K562 (cell line): Measurements from ENCODE around the gene ATP6V0E1. TPM values are rescaled to one million over a fixed set of nuclear protein-coding genes. Genes with fewer than 3 reads are reported as not detected.

Experiments
- BCL6 ChIP-seq: fragments of 250-450 bp; sonication (Bioruptor Pico); IDR thresholded peaks from 2 replicates; pipeline ENCODE4 v1.4.0; 2020
- ERF ChIP-seq: fragments of 450-650 bp; formaldehyde crosslinking; IDR thresholded peaks from 2 replicates; pipeline ENCODE4 v1.4.0; 2020; ENCODE audit warnings: mild to moderate bottlenecking, mixed read lengths
- ETV1 ChIP-seq: fragments of 450-650 bp; conservative IDR thresholded peaks from 2 replicates; pipeline ENCODE4 v1.6.1; 2016; ENCODE audit warnings: missing genetic modification characterization, control low read depth, low read depth, missing compliant biosample characterization
- GTF2E2 ChIP-seq: fragments of 200-800 bp; sonication (Bioruptor generic); IDR thresholded peaks from 2 replicates; pipeline ENCODE4 v1.6.1; 2016; ENCODE audit warnings: missing genetic modification characterization, missing compliant biosample characterization
- HEY1 ChIP-seq: fragments of 250-450 bp; sonication (Bioruptor Pico); IDR thresholded peaks from 2 replicates; pipeline ENCODE4 v1.5.0; 2020; ENCODE audit warnings: mild to moderate bottlenecking, moderate library complexity, borderline replicate concordance
- MTA1 ChIP-seq: fragments of 450-650 bp; IDR thresholded peaks from 2 replicates; pipeline ENCODE4 v1.6.1; 2017; ENCODE audit warnings: borderline replicate concordance
- SAP30 ChIP-seq: fragments of 200-600 bp; sonication (generic); IDR thresholded peaks from 2 replicates; pipeline ENCODE4 v1.6.1; 2012; ENCODE audit warnings: borderline replicate concordance, low read depth, mild to moderate bottlenecking, moderate library complexity, low read length, control low read depth, inconsistent platforms; ENCODE audit not compliant: insufficient read depth, poor library complexity, severe bottlenecking
- ZBTB11 ChIP-seq, 3 experiments: fragments of 200-800 bp in 1 of 3; fragments of 250-450 bp in 1 of 3; fragments of 450-650 bp in 1 of 3; sonication (Bioruptor Pico) in 1 of 3; sonication (Bioruptor generic) in 1 of 3; formaldehyde crosslinking in 1 of 3; IDR thresholded peaks; 2 replicates each; pipeline versions ENCODE4 v1.6.1 to v1.8.0; 2016 to 2022; ENCODE audit warnings: mild to moderate bottlenecking in 2 of 3, missing genetic modification characterization in 2 of 3, missing compliant biosample characterization in 1 of 3, moderate library complexity in 1 of 3
- ZNF717 ChIP-seq: fragments of 250-450 bp; sonication (Bioruptor Pico); IDR thresholded peaks from 2 replicates; pipeline ENCODE4 v1.5.0; 2021
- polyA plus RNA-seq, 8 experiments: library from polyadenylated mRNA; depleted of rRNA in 4 of 8; stranded (reverse) in 5 of 8; unstranded in 3 of 8; fragments of >200 nt; fragmentation: Nextera tagmentation in 2 of 8; fragmentation: Illumina TruSeq in 1 of 8; extraction: Ambion mirVana in 2 of 8; extraction: Trizol in 1 of 8; gene quantifications; 2 replicates each; pipeline versions ENCODE4 v1.2.1 to v1.2.3, GENCODE V29; 2011 to 2014; ENCODE audit warnings: inconsistent platforms in 1 of 8, missing spikeins in 1 of 8
- total RNA-seq, 7 experiments: library from RNA; depleted of rRNA in 6 of 7; stranded (reverse); fragments of >200 nt in 6 of 7; fragmentation: Illumina TruSeq in 2 of 7; extraction: Trizol in 2 of 7; gene quantifications; 2 replicates each; pipeline versions ENCODE4 v1.2.1 to v1.2.3, GENCODE V29; 2011 to 2021; ENCODE audit warnings: low replicate concordance in 1 of 7
- TF ChIP-seq, protein P1 (sequence below), 2 experiments: fragments of 450-650 bp; formaldehyde crosslinking in 1 of 2; IDR thresholded peaks; 2 replicates each; pipeline versions ENCODE4 v1.4.0 to v1.6.1; 2014 to 2020; ENCODE audit warnings: mild to moderate bottlenecking in 2 of 2, borderline replicate concordance in 1 of 2, low read depth in 1 of 2
- TF ChIP-seq, protein P2 (sequence below): sonication (generic); formaldehyde crosslinking; IDR thresholded peaks from 2 replicates; pipeline ENCODE4 v1.8.0; 2022; ENCODE audit warnings: mild to moderate bottlenecking, missing genetic modification reagents, borderline replicate concordance

ATP6V0E1 gene
- total and polyA plus RNA-seq, 9 of the 15 experiments (the other 6 are each of a cell fraction or from before 2014, with no cell fraction given): 63.8 to 395 (median 112) TPM

- TF ChIP-seq, protein P1, sequence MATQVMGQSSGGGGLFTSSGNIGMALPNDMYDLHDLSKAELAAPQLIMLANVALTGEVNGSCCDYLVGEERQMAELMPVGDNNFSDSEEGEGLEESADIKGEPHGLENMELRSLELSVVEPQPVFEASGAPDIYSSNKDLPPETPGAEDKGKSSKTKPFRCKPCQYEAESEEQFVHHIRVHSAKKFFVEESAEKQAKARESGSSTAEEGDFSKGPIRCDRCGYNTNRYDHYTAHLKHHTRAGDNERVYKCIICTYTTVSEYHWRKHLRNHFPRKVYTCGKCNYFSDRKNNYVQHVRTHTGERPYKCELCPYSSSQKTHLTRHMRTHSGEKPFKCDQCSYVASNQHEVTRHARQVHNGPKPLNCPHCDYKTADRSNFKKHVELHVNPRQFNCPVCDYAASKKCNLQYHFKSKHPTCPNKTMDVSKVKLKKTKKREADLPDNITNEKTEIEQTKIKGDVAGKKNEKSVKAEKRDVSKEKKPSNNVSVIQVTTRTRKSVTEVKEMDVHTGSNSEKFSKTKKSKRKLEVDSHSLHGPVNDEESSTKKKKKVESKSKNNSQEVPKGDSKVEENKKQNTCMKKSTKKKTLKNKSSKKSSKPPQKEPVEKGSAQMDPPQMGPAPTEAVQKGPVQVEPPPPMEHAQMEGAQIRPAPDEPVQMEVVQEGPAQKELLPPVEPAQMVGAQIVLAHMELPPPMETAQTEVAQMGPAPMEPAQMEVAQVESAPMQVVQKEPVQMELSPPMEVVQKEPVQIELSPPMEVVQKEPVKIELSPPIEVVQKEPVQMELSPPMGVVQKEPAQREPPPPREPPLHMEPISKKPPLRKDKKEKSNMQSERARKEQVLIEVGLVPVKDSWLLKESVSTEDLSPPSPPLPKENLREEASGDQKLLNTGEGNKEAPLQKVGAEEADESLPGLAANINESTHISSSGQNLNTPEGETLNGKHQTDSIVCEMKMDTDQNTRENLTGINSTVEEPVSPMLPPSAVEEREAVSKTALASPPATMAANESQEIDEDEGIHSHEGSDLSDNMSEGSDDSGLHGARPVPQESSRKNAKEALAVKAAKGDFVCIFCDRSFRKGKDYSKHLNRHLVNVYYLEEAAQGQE (IDR thresholded peaks at IDR 0.05; ENCODE audit: borderline replicate concordance): no peak
- TF ChIP-seq, protein P1 (CRISPR knock-in tag; IDR thresholded peaks at IDR 0.05; ENCODE audit: low read depth): peak; percentile 55; the same call in 1 of the 2 replicates
- TF ChIP-seq GTF2E2 (tag): no peak
- TF ChIP-seq ETV1 (tag): peak; percentile 83
- TF ChIP-seq ERF: no peak
- no peak for TF ChIP-seq ZNF717 (CRISPR knock-in tag)
- TF ChIP-seq HEY1 (CRISPR knock-in tag): no peak
- TF ChIP-seq ZBTB11 (CRISPR knock-in tag; IDR thresholded peaks at IDR 0.05): peak in 1 of 3 experiments; percentile 55; a peak in 1 of 6 replicates
- TF ChIP-seq SAP30: peak; percentile 60
- TF ChIP-seq BCL6 (CRISPR knock-in tag): no peak
- no peak for TF ChIP-seq MTA1
- TF ChIP-seq, protein P2, sequence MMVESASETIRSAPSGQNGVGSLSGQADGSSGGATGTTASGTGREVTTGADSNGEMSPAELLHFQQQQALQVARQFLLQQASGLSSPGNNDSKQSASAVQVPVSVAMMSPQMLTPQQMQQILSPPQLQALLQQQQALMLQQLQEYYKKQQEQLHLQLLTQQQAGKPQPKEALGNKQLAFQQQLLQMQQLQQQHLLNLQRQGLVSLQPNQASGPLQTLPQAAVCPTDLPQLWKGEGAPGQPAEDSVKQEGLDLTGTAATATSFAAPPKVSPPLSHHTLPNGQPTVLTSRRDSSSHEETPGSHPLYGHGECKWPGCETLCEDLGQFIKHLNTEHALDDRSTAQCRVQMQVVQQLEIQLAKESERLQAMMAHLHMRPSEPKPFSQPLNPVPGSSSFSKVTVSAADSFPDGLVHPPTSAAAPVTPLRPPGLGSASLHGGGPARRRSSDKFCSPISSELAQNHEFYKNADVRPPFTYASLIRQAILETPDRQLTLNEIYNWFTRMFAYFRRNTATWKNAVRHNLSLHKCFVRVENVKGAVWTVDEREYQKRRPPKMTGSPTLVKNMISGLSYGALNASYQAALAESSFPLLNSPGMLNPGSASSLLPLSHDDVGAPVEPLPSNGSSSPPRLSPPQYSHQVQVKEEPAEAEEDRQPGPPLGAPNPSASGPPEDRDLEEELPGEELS: no peak
Observed at GRCh38 chr5:173057062-173057924, 73.7 kb downstream of the ATP6V0E1 start (continued).
